Common myeloid progenitor, CD34-positive (primary cell): Measurements from ENCODE around the gene BABAM1.

Source experiments
- CTCF ChIA-PET: fragments of 350-600 bp; sonication (Branson Sonifier 250); formaldehyde crosslinking; loops from one replicate; lab custom pipeline; 2021; ENCODE audit warnings: antibody characterized with exemption; lab: Charles Lee
- POLR2A ChIA-PET: fragments of 350-600 bp; sonication (Branson Sonifier 250); formaldehyde crosslinking; loops from one replicate; lab custom pipeline; 2021; ENCODE audit warnings: antibody characterized with exemption; lab: Charles Lee
- DNase-seq, 3 donors: peaks; one replicate each; pipeline versions ENCODE4 v3.0.0 to v3.0.0-alpha.2; 2013
- H3K27ac ChIP-seq, 2 experiments: 1 replicate in 1 of 2; 2 replicates in 1 of 2; pipeline ENCODE4 v1.7.0; 2013; ENCODE audit warnings: inconsistent platforms in 2 of 2, low read length in 2 of 2, mild to moderate bottlenecking in 2 of 2, low read depth in 1 of 2, moderate library complexity in 1 of 2; ENCODE audit not compliant: severe bottlenecking in 2 of 2, insufficient read depth in 1 of 2, poor library complexity in 1 of 2
- H3K27me3 ChIP-seq, 5 experiments: replicated peaks in 2 of 5; 1 replicate in 3 of 5; 2 replicates in 2 of 5; pipeline versions ENCODE4 v1.6.1 to v1.7.0; 2013; ENCODE audit warnings: low read length in 4 of 5, mild to moderate bottlenecking in 2 of 5, moderate library complexity in 2 of 5, inconsistent platforms in 1 of 5; ENCODE audit not compliant: insufficient read depth in 5 of 5, control insufficient read depth in 4 of 5
- H3K36me3 ChIP-seq, 4 experiments: 1 replicate in 2 of 4; 2 replicates in 2 of 4; pipeline versions ENCODE4 v1.6.1 to v1.7.0; 2013; ENCODE audit warnings: low read length in 3 of 4, control low read depth in 1 of 4, mild to moderate bottlenecking in 1 of 4; ENCODE audit not compliant: control insufficient read depth in 4 of 4, insufficient read depth in 4 of 4
- H3K4me1 ChIP-seq, 4 experiments: 1 replicate in 3 of 4; 2 replicates in 1 of 4; pipeline versions ENCODE4 v1.6.1 to v1.7.1; 2013; ENCODE audit warnings: low read length in 3 of 4, mild to moderate bottlenecking in 3 of 4, control low read depth in 1 of 4, inconsistent platforms in 1 of 4, moderate library complexity in 1 of 4; ENCODE audit not compliant: control insufficient read depth in 4 of 4, insufficient read depth in 4 of 4; ENCODE audit errors: control extremely low read depth in 1 of 4
- H3K4me3 ChIP-seq, 7 experiments: 1 replicate in 4 of 7; 2 replicates in 3 of 7; pipeline versions ENCODE4 v1.5.1 to v1.7.0; 2013; ENCODE audit warnings: mild to moderate bottlenecking in 7 of 7, low read length in 6 of 7, moderate library complexity in 6 of 7, inconsistent platforms in 2 of 7, low read depth in 2 of 7, control low read depth in 1 of 7; ENCODE audit not compliant: insufficient read depth in 4 of 7, control insufficient read depth in 1 of 7; ENCODE audit errors: extremely low read depth in 1 of 7
- H3K9me3 ChIP-seq, 5 experiments: 1 replicate in 4 of 5; 2 replicates in 1 of 5; pipeline versions ENCODE4 v1.6.1 to v1.7.1; 2013; ENCODE audit warnings: low read length in 4 of 5, mild to moderate bottlenecking in 2 of 5, inconsistent platforms in 1 of 5, low read depth in 1 of 5, moderate library complexity in 1 of 5; ENCODE audit not compliant: control insufficient read depth in 4 of 5, insufficient read depth in 2 of 5; ENCODE audit errors: control extremely low read depth in 1 of 5
- WGBS: methylation state at CpG from one replicate; pipeline ENCODE4 v1.1.5; 2013; ENCODE audit not compliant: insufficient coverage; 5-methylcytosine and 5-hydroxymethylcytosine counted together

BABAM1 gene

DNA sequence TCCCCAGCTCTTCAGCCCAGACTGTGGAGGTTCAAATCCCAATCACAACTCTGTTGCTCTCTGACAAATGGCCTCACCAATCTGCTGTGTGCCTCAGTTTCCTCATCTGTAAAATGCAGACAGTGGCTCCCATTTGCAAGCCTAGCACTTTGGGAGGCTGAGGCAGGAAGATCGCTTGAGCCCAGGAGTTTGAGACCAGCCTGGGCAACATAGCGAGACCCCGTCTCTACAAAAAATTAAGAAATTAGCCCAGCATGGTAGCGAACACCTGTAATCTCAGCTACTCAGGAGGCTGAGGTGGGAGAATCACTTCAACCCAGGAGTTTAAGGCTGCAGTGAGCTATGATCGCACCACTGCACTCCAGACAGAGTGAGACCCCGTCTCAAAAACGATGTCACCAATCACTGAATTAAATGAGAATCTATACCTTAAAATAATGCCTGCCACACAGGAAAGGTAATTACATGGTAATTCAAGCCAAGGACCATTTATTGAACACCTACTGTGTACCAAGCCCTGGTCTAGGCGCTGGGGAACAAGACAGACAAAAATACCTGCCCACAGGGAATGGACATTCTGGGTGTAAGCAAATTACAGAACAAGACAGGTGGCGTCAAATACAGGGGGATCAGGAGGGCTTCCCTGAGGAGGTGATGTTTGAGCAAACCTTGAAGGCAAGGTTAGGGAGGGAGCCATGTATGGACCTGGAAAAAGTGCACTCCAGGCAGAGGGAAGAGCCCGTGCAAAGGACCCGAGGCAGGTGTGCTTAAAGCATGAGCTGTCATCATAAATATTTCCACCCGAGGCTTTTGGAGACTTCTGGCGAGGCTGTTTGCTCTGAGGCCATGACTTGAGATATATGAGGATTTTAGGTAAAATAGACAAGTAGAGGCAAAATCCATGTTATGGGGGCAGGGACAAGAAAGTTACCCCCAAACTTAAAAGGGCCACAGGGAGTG lies 29.2 kb upstream of the BABAM1 start:
- no peak for DNase-seq
- H3K9me3 ChIP-seq = no peaks in the 10 kb centered on the region
- WGBS = 95% methylated on average over 8 of the region's 13 CpGs
- H3K4me3 ChIP-seq = no peak overlapping the region
- peaks cover 0 to 18% (median 13%) of the 10 kb centered on the region in 4 experiments for H3K4me1 ChIP-seq
- no peaks in the 10 kb centered on the region for H3K27me3 ChIP-seq
- no peak overlapping the region for H3K27ac ChIP-seq
- H3K36me3 ChIP-seq = peaks cover 0 to 14% (median 3%) of the 10 kb centered on the region in 4 experiments
- ChIA-PET CTCF (interaction anchor here (0.6 to 1.8 kb wide), 7 partner anchors 10 to 220 kb away, joined by 3 to 6 read pairs (median 3); partner anchors contain the start of gene BABAM1), POLR2A (no interaction called here)

DNA sequence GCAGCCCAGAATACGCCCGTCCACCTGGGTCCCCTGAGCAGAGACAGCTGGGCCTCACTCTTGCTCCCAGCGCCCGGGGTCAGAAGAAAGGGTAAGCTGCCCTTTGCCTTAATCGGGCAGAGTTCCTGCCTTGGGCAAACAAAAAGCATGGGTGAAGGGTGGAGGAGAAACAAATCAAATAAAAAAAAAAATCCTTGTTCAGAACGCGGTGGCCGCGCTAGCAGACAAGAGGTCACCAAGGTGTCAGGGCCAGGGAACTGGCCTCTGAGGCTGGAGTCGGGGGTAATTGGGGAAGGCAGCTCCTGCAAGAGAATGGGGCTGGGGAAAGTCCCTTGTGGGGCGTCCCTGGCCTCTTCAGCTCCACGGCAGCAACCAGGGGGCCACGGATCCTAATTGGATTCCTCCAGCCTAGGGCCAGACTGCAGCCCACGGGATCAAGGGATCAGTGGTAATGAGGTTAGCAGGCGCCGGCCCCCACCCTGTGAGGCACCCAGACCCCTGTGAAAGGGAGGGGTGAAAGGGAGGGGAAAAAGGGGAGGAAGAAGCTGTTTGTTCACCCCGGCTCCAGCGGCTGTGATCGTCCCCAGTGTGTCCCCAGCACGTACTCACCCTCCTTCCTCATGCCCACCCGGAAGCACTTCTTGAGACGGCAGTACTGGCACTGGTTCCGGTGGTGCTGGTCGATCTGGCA lies 27.0 kb upstream of the BABAM1 start:
- ChIA-PET CTCF (interaction anchor here (1.0 to 1.9 kb wide), 2 partner anchors 24 to 77 kb away, joined by 3 to 7 read pairs; partner anchors contain the start of gene USHBP1), POLR2A (interaction anchor here (0.6 kb wide), 2 partner anchors 25 to 51 kb away, joined by 3 to 4 read pairs; partner anchors contain the start of gene USE1)
- Histone ChIP-seq H3K9me3 (no peaks in the 10 kb centered on the region), H3K4me3 (no peak overlapping the region), H3K27me3 (no peaks in the 10 kb centered on the region), H3K4me1 (peaks cover 0 to 22% (median 19%) of the 10 kb centered on the region in 4 experiments), H3K36me3 (peaks cover 0 to 14% (median 3%) of the 10 kb centered on the region in 4 experiments), H3K27ac (no peak overlapping the region)
- DNase-seq = no peak
- WGBS = 87% methylated on average over 18 of the region's 24 CpGs

DNA sequence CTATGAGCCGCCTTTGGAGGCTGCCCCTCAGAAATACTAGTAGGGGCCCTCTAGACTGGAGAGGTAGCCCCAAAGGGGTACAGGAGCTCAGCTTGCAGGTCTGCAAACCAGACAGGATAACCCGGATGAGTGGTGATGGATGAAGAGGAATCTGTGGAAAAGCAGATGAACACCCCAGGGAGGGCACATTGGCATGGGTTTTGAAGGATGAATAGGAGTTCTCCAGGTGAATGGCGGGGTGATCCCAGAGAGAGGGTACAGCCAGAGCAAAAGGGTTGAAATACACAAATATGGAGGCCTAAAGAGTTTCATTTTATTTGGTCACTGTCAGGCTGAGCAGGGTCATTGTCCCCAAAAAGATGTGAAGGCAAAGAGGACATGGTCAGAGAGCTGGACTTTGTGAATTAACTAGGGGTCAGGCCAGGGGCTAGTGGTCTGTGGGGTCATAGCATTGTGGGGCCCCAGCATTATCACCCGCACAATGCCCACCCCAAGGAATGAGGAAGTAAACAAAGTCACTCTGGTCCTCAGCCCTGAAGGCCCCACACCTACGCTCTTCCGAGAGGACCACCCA lies 26.3 kb upstream of the BABAM1 start:
- no peaks in the 10 kb centered on the region for H3K27me3 ChIP-seq
- whole genome bisulfite sequencing = 100% methylated on average over 5 of the region's 6 CpGs
- POLR2A ChIA-PET = interaction anchor here (0.6 kb wide), 1 partner anchor 26 kb away, joined by 3 read pairs; the partner anchor contains the start of gene USE1
- peaks cover 0 to 17% (median 13%) of the 10 kb centered on the region in 4 experiments for H3K4me1 ChIP-seq
- H3K36me3 ChIP-seq = peaks cover 0 to 14% (median 3%) of the 10 kb centered on the region in 4 experiments
- no peak overlapping the region for H3K4me3 ChIP-seq
- CTCF ChIA-PET = interaction anchor here (0.8 to 1.9 kb wide), 4 partner anchors 15 to 78 kb away, joined by 3 to 7 read pairs (median 3); partner anchors contain the start of genes OCEL1 and USHBP1
- H3K27ac ChIP-seq = no peak overlapping the region
- no peak for DNase-seq
- H3K9me3 ChIP-seq = no peaks in the 10 kb centered on the region

DNA sequence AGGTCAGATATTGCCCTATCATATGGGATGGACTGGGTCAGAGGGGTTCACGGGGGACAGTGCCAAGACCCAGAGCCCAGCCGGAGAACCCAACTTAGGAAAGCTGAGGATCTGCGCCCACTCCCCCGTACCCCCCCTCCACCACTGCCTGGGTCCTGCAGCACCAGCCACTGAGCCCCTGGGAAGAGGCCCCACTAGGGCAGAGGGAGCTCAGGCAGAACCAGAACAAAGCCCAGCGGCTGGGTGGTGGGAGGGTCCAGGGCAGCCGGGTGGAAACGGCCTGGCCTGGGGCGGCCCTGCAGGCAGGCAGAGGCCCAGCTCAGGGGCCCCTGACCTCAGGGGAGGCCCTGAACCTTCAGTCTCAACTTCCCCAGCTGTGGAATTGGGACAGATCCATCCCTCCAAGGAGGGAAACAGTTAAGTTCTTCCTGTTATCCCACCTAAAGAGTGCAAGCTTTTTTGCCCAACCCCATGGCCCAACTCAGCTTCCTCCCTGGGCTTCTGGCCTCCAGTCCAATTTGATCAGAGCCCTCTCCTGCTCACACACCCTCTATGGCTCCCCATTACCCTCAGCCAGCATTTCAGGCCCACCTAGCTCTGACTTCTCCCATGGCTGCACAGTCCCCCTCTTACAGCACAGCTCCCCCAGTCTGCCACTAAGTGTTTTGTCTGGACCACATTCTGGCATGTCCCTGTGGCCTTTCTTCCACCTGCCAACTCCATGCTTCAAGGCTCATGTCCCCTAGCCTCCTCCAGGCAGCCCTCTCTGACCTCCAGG lies 24.6 kb upstream of the BABAM1 start:
- ChIA-PET CTCF (interaction anchor here (0.9 to 1.8 kb wide), 7 partner anchors 9 to 174 kb away, joined by 3 to 8 read pairs (median 4); partner anchors contain the start of gene OCEL1), POLR2A (no interaction called here)
- peak in 1 of 3 donors; percentile 19 for DNase-seq
- H3K4me1 ChIP-seq = peaks cover 0 to 25% (median 24%) of the 10 kb centered on the region in 4 experiments
- no peak overlapping the region for H3K27ac ChIP-seq
- WGBS = 93% methylated on average over 8 of the region's 8 CpGs
- peaks cover 0 to 14% (median 3%) of the 10 kb centered on the region in 4 experiments for H3K36me3 ChIP-seq
- no peaks in the 10 kb centered on the region for H3K27me3 ChIP-seq
- H3K9me3 ChIP-seq = no peaks in the 10 kb centered on the region
- no peak overlapping the region for H3K4me3 ChIP-seq

DNA sequence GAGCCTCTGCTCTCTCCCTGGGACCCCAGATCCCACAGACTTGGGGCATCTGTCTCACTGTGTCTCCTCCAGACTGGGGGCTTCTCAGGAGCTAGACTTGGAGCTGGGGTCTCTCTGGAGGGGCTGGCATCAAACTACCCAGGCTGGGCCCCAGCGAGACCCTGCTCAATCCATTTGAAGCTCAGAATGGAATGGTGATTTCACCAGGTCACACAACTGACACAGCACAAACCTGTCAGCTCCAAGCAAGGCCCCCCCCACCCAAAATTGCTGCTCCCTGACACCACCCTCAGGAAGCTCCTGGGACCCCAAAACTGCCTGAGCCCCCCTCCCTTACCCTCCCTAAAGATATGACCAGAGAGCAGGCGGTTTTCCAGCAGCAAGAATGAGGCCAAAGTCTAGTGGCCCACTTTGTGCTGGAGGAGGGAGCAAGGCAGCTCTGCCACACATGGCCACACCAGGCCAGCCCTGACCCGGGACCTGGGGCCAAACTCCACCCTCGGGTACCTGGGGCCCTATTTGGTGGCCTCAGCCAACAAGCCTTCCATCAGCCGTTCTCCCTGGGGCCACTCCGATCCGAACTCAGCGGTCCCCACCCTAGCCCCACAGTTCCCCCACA lies 23.9 kb upstream of the BABAM1 start:
- no peak overlapping the region for H3K27ac ChIP-seq
- H3K4me3 ChIP-seq = no peak overlapping the region

More for the DNA sequence above, 23.9 kb upstream of the BABAM1 start:
- no peak for DNase-seq
- Histone ChIP-seq H3K9me3 (no peaks in the 10 kb centered on the region), H3K27me3 (no peaks in the 10 kb centered on the region), H3K36me3 (peaks cover 0 to 10% (median under 1%) of the 10 kb centered on the region in 4 experiments), H3K4me1 (peaks cover 0 to 25% (median 24%) of the 10 kb centered on the region in 4 experiments)
- ChIA-PET CTCF (interaction anchor here (0.6 to 1.8 kb wide), 7 partner anchors 10 to 175 kb away, joined by 3 to 8 read pairs (median 3); partner anchors contain the start of genes OCEL1 and USHBP1), POLR2A (no interaction called here)
- 90% methylated on average over 6 of the region's 8 CpGs for WGBS
